Spleen (tissue), 7 donors: Measurements from ENCODE around the gene PTPN4.

Experiments
- POLR2A ChIP-seq, 3 donors: fragments of 450-650 bp; IDR thresholded peaks; one replicate each; pipeline ENCODE4 v1.5.1; 2017; ENCODE audit warnings: antibody characterized with exemption in 3 of 3, mild to moderate bottlenecking in 1 of 3
- POLR2AphosphoS5 ChIP-seq, 3 donors: sonication (generic); formaldehyde crosslinking; IDR thresholded peaks; one replicate each; pipeline ENCODE4 v1.5.1; 2017; ENCODE audit warnings: antibody characterized with exemption in 3 of 3
- TF ChIP-seq, protein P1 (sequence below), 11 experiments: fragments of 200-600 bp in 7 of 11; fragments of 450-650 bp in 4 of 11; sonication (generic) in 4 of 11; IDR thresholded peaks in 8 of 11; conservative IDR thresholded peaks in 3 of 11; 1 replicate in 7 of 11; 2 replicates in 4 of 11; pipeline versions ENCODE4 v1.4.0 to v1.8.0; 2016 to 2021; ENCODE audit warnings: antibody characterized with exemption in 11 of 11, inconsistent platforms in 4 of 11, mild to moderate bottlenecking in 1 of 11
- donor health status: DM: no; HTN: no; CAD: no; lungs with moderate emphysema.
- donor health status: DM: no; HTN: no; CAD: no.
- donor health status: DM: no; HTN: no; CAD: no.

GRCh38 chr2:119730671-119731177 is 29.0 kb upstream of the PTPN4 start:
- TF ChIP-seq POLR2A (IDR thresholded peaks at IDR 0.05) (no peak), POLR2AphosphoS5 (IDR thresholded peaks at IDR 0.05) (no peak)
- TF ChIP-seq, protein P1, sequence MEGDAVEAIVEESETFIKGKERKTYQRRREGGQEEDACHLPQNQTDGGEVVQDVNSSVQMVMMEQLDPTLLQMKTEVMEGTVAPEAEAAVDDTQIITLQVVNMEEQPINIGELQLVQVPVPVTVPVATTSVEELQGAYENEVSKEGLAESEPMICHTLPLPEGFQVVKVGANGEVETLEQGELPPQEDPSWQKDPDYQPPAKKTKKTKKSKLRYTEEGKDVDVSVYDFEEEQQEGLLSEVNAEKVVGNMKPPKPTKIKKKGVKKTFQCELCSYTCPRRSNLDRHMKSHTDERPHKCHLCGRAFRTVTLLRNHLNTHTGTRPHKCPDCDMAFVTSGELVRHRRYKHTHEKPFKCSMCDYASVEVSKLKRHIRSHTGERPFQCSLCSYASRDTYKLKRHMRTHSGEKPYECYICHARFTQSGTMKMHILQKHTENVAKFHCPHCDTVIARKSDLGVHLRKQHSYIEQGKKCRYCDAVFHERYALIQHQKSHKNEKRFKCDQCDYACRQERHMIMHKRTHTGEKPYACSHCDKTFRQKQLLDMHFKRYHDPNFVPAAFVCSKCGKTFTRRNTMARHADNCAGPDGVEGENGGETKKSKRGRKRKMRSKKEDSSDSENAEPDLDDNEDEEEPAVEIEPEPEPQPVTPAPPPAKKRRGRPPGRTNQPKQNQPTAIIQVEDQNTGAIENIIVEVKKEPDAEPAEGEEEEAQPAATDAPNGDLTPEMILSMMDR (IDR thresholded peaks at IDR 0.05 in 8 of 11, conservative IDR thresholded peaks at IDR 0.05 in 3 of 11), result no peak
